CD4-positive, alpha-beta T cell (primary cell): ENCODE results near the gene DNAJB13. TPM values are rescaled to one million over a fixed set of nuclear protein-coding genes. Genes with fewer than 3 reads are reported as not detected.

ENCODE experiments used
- ATAC-seq: fragments of 200-7000 bp; cut with Tn5 transposase; one replicate; pipeline ENCODE4 v1.10.0; 2022; ENCODE audit warnings: mild to moderate bottlenecking; ENCODE audit not compliant: poor library complexity
- CTCF ChIA-PET: fragments of 350-600 bp; sonication (Branson Sonifier 250); formaldehyde crosslinking; loops from one replicate; lab custom pipeline; 2021; ENCODE audit warnings: antibody characterized with exemption, inconsistent platforms; lab: Charles Lee
- POLR2A ChIA-PET: fragments of 350-600 bp; sonication (Branson Sonifier 250); formaldehyde crosslinking; loops from one replicate; lab custom pipeline; 2021; ENCODE audit warnings: antibody characterized with exemption, inconsistent platforms; lab: Charles Lee
- DNase-seq, 14 experiments: peaks; one replicate each; pipeline ENCODE4 v3.0.0-alpha.2; 2013 to 2020; ENCODE audit warnings: mixed read lengths in 2 of 14
- H3K27ac ChIP-seq, 2 donors: one replicate each; pipeline versions ENCODE4 v1.5.1 to v1.7.0; 2013; ENCODE audit warnings: low read length in 2 of 2, low read depth in 1 of 2, mild to moderate bottlenecking in 1 of 2
- H3K27me3 ChIP-seq, 2 experiments: 1 replicate in 1 of 2; 2 replicates in 1 of 2; pipeline versions ENCODE4 v1.6.1 to v1.7.0; 2013; ENCODE audit warnings: low read length in 2 of 2, control low read depth in 1 of 2, mild to moderate bottlenecking in 1 of 2, moderate library complexity in 1 of 2; ENCODE audit not compliant: insufficient read depth in 2 of 2, control insufficient read depth in 1 of 2
- H3K36me3 ChIP-seq: one replicate; pipeline ENCODE4 v1.6.1; 2013; ENCODE audit warnings: low read length, control low read depth; ENCODE audit not compliant: insufficient read depth
- H3K4me1 ChIP-seq: one replicate; pipeline ENCODE4 v1.6.1; 2013; ENCODE audit warnings: low read length, control low read depth; ENCODE audit not compliant: insufficient read depth
- H3K4me3 ChIP-seq: one replicate; pipeline ENCODE4 v1.5.1; 2013; ENCODE audit warnings: mild to moderate bottlenecking, low read length, moderate library complexity
- H3K9me3 ChIP-seq, 2 experiments: 1 replicate in 1 of 2; 2 replicates in 1 of 2; pipeline versions ENCODE4 v1.6.1 to v1.7.0; 2013; ENCODE audit warnings: low read length in 2 of 2, mild to moderate bottlenecking in 2 of 2, control low read depth in 1 of 2, moderate library complexity in 1 of 2; ENCODE audit not compliant: control insufficient read depth in 1 of 2, insufficient read depth in 1 of 2
- H3K27ac Mint-ChIP-seq: one replicate; pipeline ENCODE4 v1.8.0; 2020; ENCODE audit warnings: mixed read lengths
- H3K27me3 Mint-ChIP-seq: one replicate; pipeline ENCODE4 v1.8.0; 2021; ENCODE audit warnings: mixed read lengths
- H3K36me3 Mint-ChIP-seq: one replicate; pipeline ENCODE4 v1.8.0; 2021; ENCODE audit warnings: low read depth, mixed read lengths
- H3K4me1 Mint-ChIP-seq: one replicate; pipeline ENCODE4 v1.8.0; 2021; ENCODE audit warnings: low read depth, mixed read lengths
- H3K4me3 Mint-ChIP-seq: one replicate; pipeline ENCODE4 v1.8.0; 2020; ENCODE audit warnings: mild to moderate bottlenecking, mixed read lengths
- H3K9me3 Mint-ChIP-seq: one replicate; pipeline ENCODE4 v1.8.0; 2020; ENCODE audit warnings: mixed read lengths
- intact Hi-C, 2 experiments: fragments of 100-400 bp; cut with DNase I in 1 of 2; cut with micrococcal nuclease in 1 of 2; formaldehyde crosslinking; loops; one replicate each; pipeline versions ENCODE4 v1.15.1 to v1.9.0; 2023 to 2025; cut with DNase I, micrococcal nuclease
- total RNA-seq, 174 experiments: library from RNA in 2 of 174; stranded (reverse) in 2 of 174; gene quantifications; one replicate each; pipeline ENCODE4 v1.2.3 and lab custom pipeline; 2021 to 2026
- TF ChIP-seq, protein P1 (sequence below): fragments of 200-600 bp; IDR thresholded peaks from one replicate; pipeline ENCODE4 v1.8.0; 2022; ENCODE audit warnings: antibody characterized with exemption, mild to moderate bottlenecking

Gene DNAJB13
- total RNA-seq, 2 experiments from 2014 or later: not detected

DNA sequence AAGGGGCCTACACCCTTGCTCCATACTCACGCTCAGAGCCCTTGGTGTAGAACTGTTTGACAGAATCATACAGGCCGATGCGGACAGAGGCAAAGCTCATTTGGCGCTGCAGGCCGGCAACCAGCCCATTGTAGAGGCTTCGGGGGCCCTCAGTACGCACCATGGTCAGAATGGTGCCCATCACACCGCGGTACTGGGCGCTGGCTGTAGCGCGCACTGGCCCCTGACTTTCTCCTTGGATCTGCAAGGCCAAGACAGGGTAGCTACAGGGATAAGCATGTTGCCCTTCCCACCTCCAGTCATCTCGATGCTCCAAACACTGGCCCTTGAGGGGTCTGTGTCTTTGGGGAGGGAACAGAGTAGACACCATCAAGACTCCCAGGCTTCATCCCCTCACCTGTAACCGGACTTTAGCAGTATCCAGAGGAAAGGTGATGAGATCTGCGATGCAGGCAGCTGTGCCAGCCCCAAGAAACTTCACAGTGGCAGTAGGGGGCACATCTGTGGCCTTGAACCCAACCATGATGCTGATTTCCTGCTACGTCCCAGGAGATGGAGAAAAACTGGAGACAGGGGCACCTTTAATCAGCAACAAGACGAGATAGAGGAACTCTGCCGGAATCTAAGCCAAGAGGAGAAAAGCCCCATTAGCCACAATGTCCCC lies 27.2 kb downstream of the DNAJB13 start:
- intact Hi-C loops: no loop called here
- Histone ChIP-seq H3K27me3 (no peaks in the 10 kb centered on the region), H3K4me1 (peaks cover 84% of the 10 kb centered on the region), H3K9me3 (no peaks in the 10 kb centered on the region), H3K36me3 (peaks cover 78% of the 10 kb centered on the region), H3K4me3 (peak overlapping the region; percentile 87), H3K27ac (peak overlapping the region; percentile 60 to 96)
- TF ChIP-seq, protein P1, sequence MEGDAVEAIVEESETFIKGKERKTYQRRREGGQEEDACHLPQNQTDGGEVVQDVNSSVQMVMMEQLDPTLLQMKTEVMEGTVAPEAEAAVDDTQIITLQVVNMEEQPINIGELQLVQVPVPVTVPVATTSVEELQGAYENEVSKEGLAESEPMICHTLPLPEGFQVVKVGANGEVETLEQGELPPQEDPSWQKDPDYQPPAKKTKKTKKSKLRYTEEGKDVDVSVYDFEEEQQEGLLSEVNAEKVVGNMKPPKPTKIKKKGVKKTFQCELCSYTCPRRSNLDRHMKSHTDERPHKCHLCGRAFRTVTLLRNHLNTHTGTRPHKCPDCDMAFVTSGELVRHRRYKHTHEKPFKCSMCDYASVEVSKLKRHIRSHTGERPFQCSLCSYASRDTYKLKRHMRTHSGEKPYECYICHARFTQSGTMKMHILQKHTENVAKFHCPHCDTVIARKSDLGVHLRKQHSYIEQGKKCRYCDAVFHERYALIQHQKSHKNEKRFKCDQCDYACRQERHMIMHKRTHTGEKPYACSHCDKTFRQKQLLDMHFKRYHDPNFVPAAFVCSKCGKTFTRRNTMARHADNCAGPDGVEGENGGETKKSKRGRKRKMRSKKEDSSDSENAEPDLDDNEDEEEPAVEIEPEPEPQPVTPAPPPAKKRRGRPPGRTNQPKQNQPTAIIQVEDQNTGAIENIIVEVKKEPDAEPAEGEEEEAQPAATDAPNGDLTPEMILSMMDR: no peak
- ChIA-PET POLR2A (interaction anchor here (7.9 to 18.9 kb wide), 4 partner anchors 9 to 37 kb away, joined by 106 to 366 read pairs (median 290); no protein-coding TSS in a partner anchor), CTCF (interaction anchor here (1.5 kb wide), 1 partner anchor 14 kb away, joined by 5 read pairs; no protein-coding TSS in a partner anchor)
- ATAC-seq (no peak), DNase-seq (no peak)
- no peaks in the 10 kb centered on the region for H3K9me3 Mint-ChIP-seq
- H3K36me3 Mint-ChIP-seq: peaks cover 98% of the 10 kb centered on the region
- H3K27ac Mint-ChIP-seq: peak overlapping the region; percentile 98
- no peaks in the 10 kb centered on the region for H3K27me3 Mint-ChIP-seq
- peak overlapping the region; percentile 90 for H3K4me3 Mint-ChIP-seq
- H3K4me1 Mint-ChIP-seq: peaks cover 90% of the 10 kb centered on the region

DNA sequence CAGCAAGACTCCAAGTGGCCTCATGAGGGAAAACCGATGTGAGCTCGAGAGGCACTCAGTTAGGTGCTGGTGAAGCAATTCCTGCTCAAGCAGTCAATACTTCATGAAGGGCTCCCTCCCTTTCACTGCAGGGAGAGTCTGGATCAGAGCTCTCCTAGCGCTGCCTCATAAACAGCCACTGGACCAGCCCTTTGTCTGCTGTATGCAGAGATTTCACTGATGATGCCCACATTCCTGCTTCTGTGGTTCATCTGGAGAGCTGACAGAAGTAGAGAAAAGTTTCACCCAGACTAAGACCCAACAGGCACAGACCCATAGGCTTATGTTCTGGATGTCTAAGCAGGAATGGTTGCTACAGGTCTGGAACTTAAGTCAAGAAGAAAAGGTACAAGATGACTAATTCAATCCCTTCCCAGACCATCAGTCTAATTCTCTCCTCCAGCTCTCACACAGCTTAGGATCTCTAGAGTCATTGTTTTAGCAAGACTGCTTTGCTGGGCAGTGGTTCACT lies 27.8 kb downstream of the DNAJB13 start:
- H3K36me3 Mint-ChIP-seq: peaks cover 96% of the 10 kb centered on the region
- DNase-seq (no peak), ATAC-seq (no peak)
- no peaks in the 10 kb centered on the region for H3K9me3 Mint-ChIP-seq
- Histone ChIP-seq H3K27ac (peak overlapping the region; percentile 60 to 96), H3K9me3 (no peaks in the 10 kb centered on the region), H3K4me3 (peak overlapping the region; percentile 87), H3K27me3 (no peaks in the 10 kb centered on the region), H3K36me3 (peaks cover 78% of the 10 kb centered on the region), H3K4me1 (peaks cover 82% of the 10 kb centered on the region)
- H3K27ac Mint-ChIP-seq: peak overlapping the region; percentile 98
- TF ChIP-seq, protein P1: no peak
- H3K27me3 Mint-ChIP-seq: no peaks in the 10 kb centered on the region
- H3K4me1 Mint-ChIP-seq: peaks cover 90% of the 10 kb centered on the region
- POLR2A ChIA-PET: interaction anchor here (7.9 to 18.9 kb wide), 4 partner anchors 9 to 37 kb away, joined by 106 to 366 read pairs (median 290); no protein-coding TSS in a partner anchor
- CTCF ChIA-PET: interaction anchor here (1.5 to 4.2 kb wide), 2 partner anchors 14 to 26 kb away, joined by 5 to 26 read pairs; no protein-coding TSS in a partner anchor
- H3K4me3 Mint-ChIP-seq: peak overlapping the region; percentile 90
- intact Hi-C loops: no loop called here

- Mint-ChIP-seq H3K4me3 (peak overlapping the region; percentile 100), H3K4me1 (peaks cover 85% of the 10 kb centered on the region), H3K27me3 (no peaks in the 10 kb centered on the region), H3K36me3 (peaks cover 80% of the 10 kb centered on the region), H3K27ac (peak overlapping the region; percentile 98), H3K9me3 (no peaks in the 10 kb centered on the region)
- Histone ChIP-seq H3K36me3 (peaks cover 66% of the 10 kb centered on the region), H3K4me3 (peak overlapping the region; percentile 87), H3K27me3 (no peaks in the 10 kb centered on the region), H3K4me1 (peaks cover 78% of the 10 kb centered on the region), H3K27ac (peak overlapping the region; percentile 72 to 96), H3K9me3 (no peaks in the 10 kb centered on the region)
- DNase-seq (peak; percentile 70 to 96 (median 81)), ATAC-seq (peak; percentile 66)
- ChIA-PET CTCF (interaction anchor here (0.9 to 4.2 kb wide), 8 partner anchors 10 to 35 kb away, joined by 3 to 26 read pairs (median 8); partner anchors contain the start of gene UCP3), POLR2A (interaction anchor here (0.7 to 18.9 kb wide), 15 partner anchors 11 to 513 kb away, joined by 3 to 366 read pairs (median 5); partner anchors contain the start of genes C2CD3, LIPT2, PPME1 and RAB6A)
- TF ChIP-seq, protein P1: no peak
- intact Hi-C loops: loop anchor here (1.0 to 5.0 kb wide), 4 partner anchors 15 to 192 kb away; partner anchors contain the start of genes C2CD3 (in 1 of the 2) and PPME1 (in 1 of the 2)
Observed at GRCh38 chr11:73980001-73980961, 29.5 kb downstream of the DNAJB13 start.
